Lower lobe of right lung (tissue), 2 donors: Measurements from ENCODE around the gene GTPBP1. TPM values are rescaled to one million over a fixed set of nuclear protein-coding genes. Genes with fewer than 3 reads are reported as not detected.

ENCODE experiments used
- ATAC-seq, 2 donors: fragments of 200-7000 bp; cut with Tn5 transposase; one replicate each; pipeline ENCODE4 v1.9.1; 2020 to 2022; ENCODE audit warnings: mild to moderate bottlenecking in 2 of 2, moderate library complexity in 2 of 2
- DNase-seq: peaks from one replicate; pipeline ENCODE4 v3.0.0-alpha.2; 2020
- H3K27ac ChIP-seq: fragments of 200-600 bp; one replicate; pipeline ENCODE4 v1.8.0; 2022
- H3K27me3 ChIP-seq: fragments of 200-600 bp; one replicate; pipeline ENCODE4 v1.8.0; 2022; ENCODE audit warnings: low read depth
- H3K36me3 ChIP-seq: fragments of 200-600 bp; one replicate; pipeline ENCODE4 v1.8.0; 2022; ENCODE audit warnings: mild to moderate bottlenecking
- H3K4me1 ChIP-seq: fragments of 200-600 bp; one replicate; pipeline ENCODE4 v1.8.0; 2022
- H3K4me3 ChIP-seq: fragments of 200-600 bp; one replicate; pipeline ENCODE4 v1.8.0; 2022; ENCODE audit warnings: mild to moderate bottlenecking
- H3K9me3 ChIP-seq: fragments of 200-600 bp; one replicate; pipeline ENCODE4 v1.8.0; 2022
- CTCF ChIP-seq: fragments of 200-600 bp; IDR thresholded peaks from one replicate; pipeline ENCODE4 v1.8.0; 2022; ENCODE audit warnings: antibody characterized with exemption, mild to moderate bottlenecking
- intact Hi-C: fragments of 100-400 bp; cut with DNase I; formaldehyde crosslinking; loops from one replicate; pipeline ENCODE4 v1.11.0; 2022
- total RNA-seq: library from RNA; stranded (reverse); fragmentation: NEBNext Ultra II Directional; extraction: Animal tissue kit (Norgen Biotek cat#: 25700); gene quantifications from one replicate; pipeline ENCODE4 v1.2.1, GENCODE V29; 2021
- donor health status: DM: no; HTN: yes; CAD: no; lungs with severe emphysema.

GTPBP1 gene
- total RNA-seq, 1 donor from 2014 or later = 66.7 TPM

GRCh38 chr22:38739300-38740055 lies 33.7 kb downstream of the GTPBP1 start:
- H3K4me1 ChIP-seq = peaks cover 14% of the 10 kb centered on the region
- peaks cover 100% of the 10 kb centered on the region for H3K36me3 ChIP-seq
- no peak overlapping the region for H3K27ac ChIP-seq
- no peaks in the 10 kb centered on the region for H3K9me3 ChIP-seq
- DNase-seq (no peak), ATAC-seq (no peak)
- intact Hi-C loops = no loop called here
- no peaks in the 10 kb centered on the region for H3K27me3 ChIP-seq
- no peak overlapping the region for H3K4me3 ChIP-seq
- no peak for TF ChIP-seq CTCF

GRCh38 chr22:38740116-38740723 lies 34.5 kb downstream of the GTPBP1 start:
- intact Hi-C loops = no loop called here
- no peaks in the 10 kb centered on the region for H3K9me3 ChIP-seq

GRCh38 chr22:38740754-38741153 lies 35.0 kb downstream of the GTPBP1 start:
- peaks cover 3% of the 10 kb centered on the region for H3K4me1 ChIP-seq
- no peak for DNase-seq
- intact Hi-C loops = no loop called here
- peaks cover 100% of the 10 kb centered on the region for H3K36me3 ChIP-seq
- H3K27ac ChIP-seq = no peak overlapping the region
- no peak for ATAC-seq
- TF ChIP-seq CTCF = no peak
- H3K4me3 ChIP-seq = no peak overlapping the region
- no peaks in the 10 kb centered on the region for H3K9me3 ChIP-seq
- H3K27me3 ChIP-seq = no peaks in the 10 kb centered on the region

More at GRCh38 chr22:38740116-38740723, 34.5 kb downstream of the GTPBP1 start:
- H3K4me3 ChIP-seq = no peak overlapping the region
- H3K36me3 ChIP-seq = peaks cover 100% of the 10 kb centered on the region
- no peak overlapping the region for H3K27ac ChIP-seq
- H3K27me3 ChIP-seq = no peaks in the 10 kb centered on the region
- TF ChIP-seq CTCF = no peak
- no peak for DNase-seq
- ATAC-seq = no peak
- peaks cover 9% of the 10 kb centered on the region for H3K4me1 ChIP-seq

- H3K4me3 ChIP-seq = no peak overlapping the region
- no peak for ATAC-seq
- H3K36me3 ChIP-seq = peaks cover 100% of the 10 kb centered on the region
- no peak for DNase-seq
- no peaks in the 10 kb centered on the region for H3K4me1 ChIP-seq
- no peak for TF ChIP-seq CTCF
- intact Hi-C loops = no loop called here
- no peaks in the 10 kb centered on the region for H3K9me3 ChIP-seq
- H3K27me3 ChIP-seq = no peaks in the 10 kb centered on the region
- H3K27ac ChIP-seq = no peak overlapping the region
Measured at GRCh38 chr22:38741166-38741565, 35.4 kb downstream of the GTPBP1 start.

GRCh38 chr22:38741576-38741975 lies 35.8 kb downstream of the GTPBP1 start:
- Histone ChIP-seq H3K4me3 (no peak overlapping the region), H3K4me1 (no peaks in the 10 kb centered on the region), H3K27ac (no peak overlapping the region), H3K27me3 (no peaks in the 10 kb centered on the region), H3K9me3 (no peaks in the 10 kb centered on the region), H3K36me3 (peaks cover 100% of the 10 kb centered on the region)
- DNase-seq = no peak
- no peak for ATAC-seq
- intact Hi-C loops = no loop called here
- no peak for TF ChIP-seq CTCF
